NK-92 treated with Interleukin-12 subunit alpha and Interleukin-12 subunit beta, amount 100 ng/mL, for 24 hours (cell line): ENCODE results near the gene TMEM184A.

Experiments
- DNase-seq: peaks from one replicate; lab custom pipeline; 2025; lab: John Stamatoyannopoulos, UW

Gene TMEM184A

DNA sequence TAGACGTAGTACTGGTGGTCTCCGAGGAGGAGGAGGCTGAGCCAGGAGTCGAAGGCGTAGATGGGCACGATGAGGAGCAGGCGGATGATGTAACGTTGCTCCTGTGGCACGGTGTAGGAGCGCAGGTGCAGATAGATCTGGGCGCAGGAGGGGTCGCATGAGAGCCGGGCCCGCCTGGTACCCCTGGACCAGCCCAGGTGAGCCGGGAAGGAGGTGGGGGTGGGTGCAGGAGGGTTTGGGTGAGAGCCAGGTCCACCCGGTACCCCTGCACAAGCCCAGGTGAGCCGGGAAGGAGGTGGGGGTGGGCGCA is 5.2 kb downstream of the TMEM184A start:
- DNase-seq = no peak

DNA sequence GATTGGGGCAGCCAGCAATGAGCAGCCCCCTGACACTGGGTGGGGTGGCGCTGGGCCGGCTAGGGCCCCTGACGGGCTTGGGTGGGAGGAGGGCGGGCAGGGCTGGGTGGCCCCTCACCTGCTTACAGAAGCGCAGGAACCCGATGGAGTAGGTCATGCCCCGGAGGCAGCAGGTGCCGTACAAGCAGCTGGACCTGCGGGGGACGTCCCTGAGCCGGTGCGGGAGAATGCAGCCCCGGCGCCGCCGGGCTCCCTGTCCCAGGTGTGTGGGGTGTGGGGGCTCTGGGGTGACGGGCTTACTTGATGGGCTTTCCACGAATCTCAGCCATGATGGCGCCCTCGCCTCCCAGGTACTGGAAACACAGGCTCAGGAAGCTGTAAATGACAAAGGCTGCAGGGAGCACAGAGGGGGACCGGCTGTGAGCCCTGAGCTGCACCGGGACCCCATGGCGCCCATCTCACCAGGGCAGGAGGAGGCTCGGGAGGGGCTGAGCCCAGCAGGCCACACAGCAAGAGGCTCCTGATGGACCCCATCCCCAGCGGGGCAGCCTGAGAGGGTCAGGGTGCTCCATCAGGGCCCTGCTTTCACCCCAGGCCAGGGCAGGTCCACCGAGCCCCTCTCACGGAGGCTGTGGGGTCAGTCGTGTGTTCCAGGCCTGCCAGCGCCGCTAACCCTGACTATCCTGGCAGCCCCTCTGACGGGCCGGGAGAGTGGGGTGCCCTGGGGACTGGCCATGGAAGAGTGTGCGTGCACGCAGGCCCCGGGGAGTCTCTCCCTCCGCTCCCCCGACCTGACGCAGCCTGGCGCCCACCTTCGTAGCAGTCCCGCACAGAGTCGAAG is 5.8 kb downstream of the TMEM184A start:
- DNase-seq = no peak

DNA sequence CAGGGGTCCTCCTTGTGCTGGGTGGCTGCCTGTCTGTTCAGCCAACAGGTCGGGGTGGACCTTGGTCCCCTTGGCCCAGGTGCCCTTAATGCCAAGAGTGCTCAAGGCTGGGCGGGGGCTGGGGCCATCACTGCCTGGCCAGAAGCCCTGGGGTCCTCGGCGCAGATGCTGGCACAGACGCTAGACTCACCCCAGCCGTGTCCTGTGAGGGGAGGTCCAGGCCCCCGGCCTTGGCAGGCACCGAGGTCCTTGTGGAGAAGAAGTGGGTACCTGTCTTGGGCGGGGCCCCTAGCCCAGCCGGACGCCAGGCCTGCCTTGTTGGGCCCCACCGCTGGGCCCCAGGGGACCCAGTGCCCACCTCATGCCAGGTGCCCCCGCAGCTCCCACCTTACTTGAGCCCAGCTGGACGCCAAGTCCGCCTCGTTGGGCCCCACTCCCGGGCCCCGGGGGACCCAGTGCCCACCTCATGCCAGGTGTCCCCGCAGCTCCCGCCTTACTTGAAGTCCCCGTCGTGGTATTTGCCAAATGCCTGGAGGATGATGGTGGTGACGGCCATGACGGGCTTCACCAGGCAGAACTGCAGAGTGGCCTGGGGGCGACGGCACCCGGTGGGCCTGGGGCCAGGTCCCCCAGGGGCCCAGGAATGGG is 6.5 kb downstream of the TMEM184A start:
- no peak for DNase-seq

DNA sequence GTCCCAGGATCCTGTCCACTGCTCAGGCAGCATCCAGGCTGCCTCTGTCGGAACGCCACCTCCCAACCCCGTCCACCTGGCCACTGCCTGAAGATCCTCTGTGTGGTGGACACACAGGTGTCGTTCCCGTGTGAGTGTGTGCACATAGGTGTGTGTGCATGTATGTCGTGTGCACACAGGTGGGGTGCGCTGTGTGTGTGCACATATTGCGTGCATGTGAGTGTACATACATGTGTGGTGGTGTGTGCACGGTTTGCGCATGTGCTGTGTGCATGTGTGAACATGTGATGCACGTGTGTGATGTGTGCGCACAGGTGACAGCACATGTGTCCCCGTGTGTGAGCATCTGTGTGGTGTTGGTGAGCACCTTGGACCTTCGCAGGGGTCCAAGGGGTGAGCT is 7.1 kb downstream of the TMEM184A start:
- no peak for DNase-seq

DNA sequence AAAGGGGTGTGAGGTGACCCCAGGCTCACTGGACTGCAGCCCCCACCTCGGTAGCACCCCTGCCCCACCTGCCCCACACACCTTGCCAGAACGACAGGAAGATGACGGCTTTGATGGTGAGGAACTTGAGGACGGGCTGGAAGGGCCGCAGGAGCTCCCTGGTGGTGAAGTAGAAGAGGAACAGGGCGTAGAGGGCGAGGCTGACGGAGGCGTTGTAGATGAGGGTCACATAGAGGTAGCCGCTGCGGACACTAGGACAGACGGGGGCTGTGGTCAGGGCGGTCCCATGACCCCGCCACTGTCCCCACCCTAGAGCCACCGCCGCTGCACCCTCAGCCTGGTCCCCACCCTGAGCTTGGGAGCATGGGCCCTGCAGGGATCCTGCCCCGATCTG is 7.6 kb downstream of the TMEM184A start:
- no peak for DNase-seq

DNA sequence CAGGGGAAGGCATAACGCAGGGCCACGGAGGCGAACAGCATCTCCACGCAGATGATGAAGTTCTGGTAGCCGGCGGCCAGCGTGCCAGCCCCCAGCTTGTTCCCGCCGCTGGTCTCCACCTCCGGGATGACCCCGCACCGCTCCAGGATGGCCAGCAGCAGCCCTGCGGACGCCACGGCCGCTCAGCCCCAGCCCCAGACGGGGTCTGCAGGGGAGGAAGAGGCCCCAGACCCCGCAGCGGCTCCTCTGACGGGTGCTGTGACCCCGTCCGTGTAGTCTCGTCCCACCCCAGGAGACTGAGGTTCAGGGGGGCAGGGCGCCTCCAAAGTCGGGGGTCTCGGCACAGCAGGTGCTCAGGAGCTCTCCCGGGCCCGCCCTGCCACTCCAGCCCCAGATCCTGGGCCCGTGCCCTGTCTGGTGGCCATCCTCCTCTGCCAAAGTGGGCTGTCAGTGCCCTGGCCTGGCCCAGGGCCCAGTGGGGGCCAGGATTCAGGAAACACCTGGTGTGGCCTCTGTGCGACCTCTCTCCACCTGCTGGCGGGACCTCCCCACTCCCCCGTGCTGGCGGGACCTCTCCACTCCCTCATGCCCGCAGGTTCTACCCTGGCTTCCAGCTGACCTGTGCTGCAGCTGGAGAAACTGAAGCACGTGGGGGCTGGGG is 8.1 kb downstream of the TMEM184A start:
- no peak for DNase-seq

DNA sequence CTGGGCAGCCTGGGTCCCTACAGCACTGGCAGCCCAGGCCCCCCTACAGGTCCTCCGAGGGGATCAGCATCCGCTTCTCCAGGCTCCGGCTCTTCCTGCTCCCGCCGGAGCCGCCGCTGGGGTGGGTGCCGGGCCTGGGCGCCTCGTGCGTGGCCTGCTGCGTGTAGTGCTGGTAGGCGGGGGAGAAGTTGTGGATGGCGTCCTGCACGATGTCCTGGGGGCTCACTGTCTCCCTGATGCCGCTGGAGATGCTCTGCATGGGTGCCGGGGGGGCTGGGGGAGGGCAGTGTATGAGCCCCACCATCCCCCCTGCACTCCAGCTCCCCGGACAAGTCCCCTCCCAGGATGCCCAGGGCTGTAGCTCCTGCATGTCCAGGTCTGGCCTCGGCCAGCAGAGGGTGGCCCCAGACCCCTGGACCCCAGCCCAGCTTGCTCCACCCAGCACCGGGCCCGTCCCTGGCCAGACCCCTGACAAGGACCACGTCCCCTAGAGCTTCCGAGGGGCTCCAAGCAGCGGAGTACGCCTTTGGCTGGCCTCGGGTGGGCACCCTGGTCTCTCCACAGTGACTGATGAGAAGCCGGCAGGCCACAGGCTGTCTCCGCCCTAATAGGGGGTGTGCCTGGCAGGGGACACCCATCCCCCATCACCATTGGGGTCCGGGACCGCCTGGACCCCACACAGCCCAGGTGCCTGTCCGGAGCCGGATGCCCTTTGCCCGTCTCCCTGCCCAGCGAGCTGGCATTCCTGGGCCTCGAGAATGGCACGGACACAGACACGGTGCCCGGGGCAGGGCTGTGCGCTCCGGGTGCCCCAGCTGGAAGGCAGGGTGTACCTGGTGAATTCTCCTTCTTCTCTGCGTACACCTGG is 8.9 kb downstream of the TMEM184A start:
- DNase-seq = no peak

DNA sequence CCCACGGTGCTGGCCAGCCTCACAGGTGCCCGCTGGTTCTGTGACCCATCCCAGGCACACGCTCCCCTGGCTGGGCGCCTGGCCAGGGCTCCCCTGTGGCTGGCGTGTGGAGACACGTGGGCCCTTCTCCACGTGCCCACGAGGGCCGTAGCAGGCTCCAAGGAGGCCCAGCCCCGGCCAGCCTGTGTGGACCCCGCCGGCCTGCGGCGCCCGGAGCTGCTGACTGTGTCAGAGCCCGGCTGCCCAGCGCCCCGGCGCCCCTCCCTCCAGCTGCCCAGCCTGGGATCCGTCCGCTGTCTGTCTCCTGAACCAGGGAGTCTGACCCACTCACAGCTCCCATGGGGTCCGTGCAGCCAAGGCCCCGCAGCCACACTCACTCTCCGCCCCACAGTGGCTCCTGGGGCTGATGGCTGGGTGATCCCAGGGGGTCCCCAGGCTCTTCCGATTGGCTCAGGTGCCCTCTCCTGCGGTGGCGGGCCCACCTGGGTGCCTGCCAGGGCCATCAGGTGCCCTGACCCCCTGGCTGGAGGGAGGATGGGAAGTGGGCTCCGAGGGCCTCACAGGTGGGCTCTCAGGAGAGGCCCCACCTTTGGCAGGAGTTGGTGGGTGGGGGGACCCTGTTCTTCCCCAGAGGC is 9.6 kb downstream of the TMEM184A start:
- DNase-seq = no peak

DNA sequence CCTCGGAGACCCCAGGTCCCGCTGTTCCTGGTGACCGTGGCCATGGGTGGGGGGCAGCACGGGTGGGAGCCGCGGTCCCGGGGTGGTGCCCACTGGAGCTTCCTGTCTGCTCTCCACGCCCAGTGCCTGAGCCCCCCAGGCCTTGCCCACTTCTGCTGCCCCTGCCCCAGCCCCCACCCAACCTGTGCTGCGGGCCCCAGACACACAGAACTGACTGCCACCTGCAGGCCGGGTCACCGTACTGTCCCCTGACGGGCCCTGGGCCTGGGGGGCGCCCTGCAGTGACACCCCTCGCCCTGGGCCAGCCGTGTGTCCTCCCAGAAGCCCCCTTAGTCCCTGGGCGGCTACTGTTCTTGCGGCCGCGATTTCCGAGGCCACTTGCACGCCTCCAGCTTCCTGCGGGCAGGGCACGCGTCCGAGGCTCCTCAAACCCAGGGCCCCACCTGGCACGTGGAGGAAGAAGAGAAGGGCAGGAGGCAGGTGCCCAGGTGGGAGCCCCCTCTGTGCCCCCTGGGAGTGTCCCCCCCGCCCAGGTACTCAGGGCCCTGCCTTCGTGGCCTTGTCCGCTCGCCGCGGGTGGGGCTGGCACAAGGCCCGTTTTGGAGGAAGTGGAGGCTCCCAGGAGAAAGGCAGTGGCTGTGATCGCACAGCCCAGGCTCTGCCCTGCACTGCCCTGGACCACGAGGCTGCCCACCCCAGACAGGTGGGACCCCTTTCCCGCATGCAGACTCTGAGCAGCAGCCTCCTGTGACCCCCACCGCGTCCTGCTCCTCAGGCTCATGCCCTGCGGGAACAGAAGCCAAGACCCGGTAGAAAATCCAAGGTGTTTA is 10.4 kb downstream of the TMEM184A start:
- DNase-seq = no peak

DNA sequence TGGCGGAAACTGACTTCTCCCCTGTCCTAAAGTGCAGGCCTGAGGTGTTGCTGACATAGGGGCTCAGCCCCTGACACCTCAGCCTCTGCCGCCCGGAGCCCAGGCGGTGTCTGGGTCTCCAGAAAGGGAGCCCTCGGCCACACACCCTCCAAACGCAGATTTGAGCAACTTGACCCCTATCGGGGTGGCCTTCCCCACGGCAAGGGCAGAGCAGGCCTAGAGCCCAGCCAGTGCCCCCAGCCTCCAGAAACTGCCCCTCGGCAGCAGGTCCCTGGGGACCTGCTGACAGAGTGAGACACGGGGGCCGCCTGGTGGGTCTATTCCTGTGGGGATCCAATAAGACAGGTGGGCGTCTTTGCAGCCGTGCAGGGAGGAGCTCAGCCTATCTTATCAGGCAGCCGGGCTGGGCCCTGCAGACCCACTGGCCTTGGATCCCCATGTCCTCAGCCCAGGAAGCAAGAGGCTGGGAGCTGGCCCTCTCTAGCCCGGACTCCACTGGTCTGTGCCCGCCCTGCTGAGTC is 11.0 kb downstream of the TMEM184A start:
- DNase-seq = no peak

DNA sequence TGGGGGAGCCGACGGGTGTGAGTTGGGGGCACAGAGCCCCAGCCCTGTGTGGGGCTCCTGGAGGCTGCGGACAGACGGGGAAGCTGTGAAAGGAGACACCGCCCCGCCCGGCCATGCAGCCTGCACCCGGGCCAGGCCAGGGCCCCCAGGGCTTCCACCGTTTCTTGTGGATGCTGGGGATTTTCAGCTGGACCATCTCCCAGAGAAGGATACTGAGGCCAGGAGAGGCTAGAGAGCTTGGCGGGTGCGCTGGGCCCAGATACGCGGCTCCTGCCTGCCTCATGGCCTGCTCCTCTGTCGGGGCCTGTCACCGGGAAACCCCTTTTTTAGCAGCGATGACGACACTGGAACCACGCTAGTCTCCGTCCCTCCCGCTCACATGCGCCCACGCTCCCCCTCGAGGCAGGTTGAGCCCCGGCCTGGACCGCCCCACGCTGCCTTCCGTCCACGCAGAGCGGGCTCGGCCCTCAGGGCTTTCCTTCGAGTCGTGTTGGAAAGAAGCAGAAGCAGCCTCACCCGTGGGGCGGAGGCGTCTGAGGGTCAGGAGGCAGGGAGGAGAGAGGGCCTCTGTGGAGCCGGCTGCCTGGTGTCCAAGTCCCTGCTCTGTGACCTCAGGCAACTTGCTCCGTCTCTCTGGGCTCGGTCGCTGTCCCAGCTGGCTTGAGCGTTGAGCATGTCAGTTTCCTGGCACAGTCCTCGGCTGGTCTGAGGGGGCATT is 11.7 kb downstream of the TMEM184A start:
- DNase-seq = no peak

DNA sequence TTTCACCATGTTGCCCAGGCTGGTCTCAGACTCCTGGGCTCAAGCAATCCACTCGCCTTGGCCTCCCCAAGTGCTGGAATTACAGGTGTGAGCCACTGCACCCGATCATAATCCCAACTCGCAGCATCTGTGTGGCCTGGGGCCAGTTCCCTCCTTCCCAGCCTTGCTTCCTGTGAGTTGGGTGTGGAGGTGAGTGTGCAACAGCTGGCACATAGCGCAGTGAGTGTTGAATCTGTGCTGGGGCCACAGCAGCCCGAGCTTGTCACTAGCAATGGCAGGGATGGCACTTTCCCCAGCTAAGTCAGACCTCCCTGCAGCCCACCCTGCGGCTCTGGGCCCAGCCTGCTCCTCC is 12.2 kb downstream of the TMEM184A start:
- DNase-seq = no peak

DNA sequence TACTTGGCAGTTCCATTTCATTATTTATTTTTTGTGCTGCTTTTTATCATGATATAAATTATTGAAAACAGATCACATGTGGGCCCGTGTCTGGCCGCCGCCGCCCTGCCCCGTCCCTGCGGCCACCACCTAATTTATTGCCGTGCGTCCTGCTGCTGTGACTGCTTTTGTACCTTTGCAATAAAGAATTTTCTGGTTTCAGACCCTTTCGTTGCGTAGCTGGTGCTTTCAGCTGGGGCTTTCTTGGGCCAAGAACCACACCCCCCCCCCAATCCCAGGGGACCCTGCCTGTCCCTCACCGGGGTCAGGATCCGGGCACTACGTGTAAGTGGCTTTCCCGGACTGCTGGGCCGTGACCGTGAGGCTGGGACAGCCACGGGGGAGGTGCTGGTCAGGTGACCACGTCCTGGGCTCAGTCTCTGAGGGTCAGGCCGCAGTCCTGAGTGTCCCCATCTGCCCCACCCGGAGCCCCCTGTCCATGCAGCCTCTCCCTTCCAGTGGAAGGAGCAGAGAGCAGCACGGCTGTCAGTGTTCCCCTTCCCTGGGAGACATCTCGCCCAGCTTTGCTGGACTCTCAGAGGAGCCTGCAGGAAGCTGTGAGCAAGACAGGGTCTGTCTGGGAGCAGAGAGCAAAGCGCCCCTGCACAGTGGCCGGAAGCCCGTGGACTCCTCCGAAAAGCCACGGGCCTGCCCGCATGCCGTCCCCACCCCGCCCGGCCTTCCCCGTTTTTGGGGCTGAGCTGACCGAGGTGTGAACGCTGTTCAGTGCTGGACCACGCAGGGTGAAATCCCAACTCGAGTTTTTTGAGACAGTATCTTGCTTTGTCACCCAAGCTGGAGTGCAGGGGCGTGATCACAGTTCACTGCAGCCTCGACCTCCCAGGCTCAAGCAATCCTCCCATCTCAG is 12.9 kb downstream of the TMEM184A start:
- no peak for DNase-seq

DNA sequence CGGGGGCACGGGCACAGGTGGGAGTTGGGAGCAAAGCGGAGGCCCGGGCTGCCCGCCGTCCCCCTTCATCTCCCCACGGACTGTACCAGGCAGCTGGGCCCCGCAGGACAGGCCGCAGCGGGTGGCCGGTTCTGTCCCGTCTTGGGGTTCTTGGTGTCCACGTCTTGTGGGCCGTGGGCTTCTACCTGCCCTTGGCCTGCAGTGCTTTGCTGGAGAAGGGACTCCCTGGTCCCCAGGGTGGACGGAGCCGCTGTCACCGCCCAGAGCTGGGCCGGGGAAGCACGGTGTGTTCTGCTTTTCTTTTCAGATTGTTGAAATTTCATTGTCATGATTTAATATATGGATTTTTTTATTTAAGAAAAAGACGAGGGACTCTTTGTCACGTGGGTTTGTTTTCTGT is 13.7 kb downstream of the TMEM184A start:
- no peak for DNase-seq

DNA sequence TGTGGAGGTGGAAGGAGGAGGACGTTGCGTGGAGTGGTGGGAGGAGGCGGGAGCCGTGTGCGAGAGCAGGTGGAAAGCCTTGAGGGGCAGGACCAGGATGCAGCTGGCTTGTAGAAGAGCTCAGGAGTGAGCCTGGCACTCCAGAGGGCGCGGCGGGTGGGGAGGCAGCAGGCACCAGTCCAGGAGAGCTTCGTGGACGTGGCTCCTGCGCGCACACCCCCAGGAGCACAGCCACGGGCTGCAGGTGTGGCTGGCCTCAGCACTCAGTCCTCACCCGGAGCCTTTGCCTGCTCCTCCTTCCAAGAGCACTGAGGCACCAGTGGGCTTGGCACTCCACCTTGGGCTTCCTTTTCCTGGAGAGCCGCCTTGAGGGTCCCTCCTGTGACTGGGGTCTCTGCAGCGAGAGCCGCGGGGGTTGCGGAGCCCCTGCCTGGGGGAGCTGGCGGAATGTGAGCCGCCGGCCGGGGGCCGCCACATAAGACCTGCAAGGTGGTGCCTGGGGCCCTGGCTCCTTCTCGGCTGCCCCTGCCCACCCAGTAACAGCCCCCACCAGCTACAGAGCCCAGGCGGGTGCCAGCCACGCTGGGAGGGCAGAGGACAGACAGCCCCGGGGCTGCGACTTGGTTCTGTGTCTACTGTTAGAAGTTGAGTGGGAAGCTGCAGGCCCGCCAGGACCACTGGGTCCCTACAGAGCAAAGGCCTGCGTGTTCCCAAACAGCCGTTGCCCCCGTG is 14.4 kb downstream of the TMEM184A start:
- no peak for DNase-seq

DNA sequence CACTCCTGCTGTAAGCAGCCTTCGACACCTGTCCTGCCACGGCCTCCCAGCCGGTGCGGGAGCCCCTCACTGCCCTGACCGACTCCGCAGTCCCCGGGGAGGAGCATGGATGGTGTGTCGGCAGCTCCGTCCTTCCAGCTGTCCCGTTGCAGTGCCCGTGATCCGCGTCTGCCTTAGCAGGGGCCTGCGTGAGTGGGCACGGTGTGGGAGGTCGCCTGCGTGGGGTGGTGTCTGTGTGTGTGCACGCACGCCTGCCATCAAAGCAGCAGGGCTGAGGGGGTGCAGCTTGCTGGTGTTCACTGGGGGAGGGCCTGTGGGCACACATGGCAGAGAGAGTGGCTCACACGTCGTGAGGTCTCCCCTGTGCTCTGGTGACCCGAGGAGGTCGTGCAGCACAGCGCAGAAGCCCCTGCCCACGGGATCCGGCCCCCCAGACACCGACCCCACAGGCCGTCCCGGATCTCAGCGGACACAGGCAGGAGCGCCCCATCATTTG is 15.2 kb downstream of the TMEM184A start:
- no peak for DNase-seq

DNA sequence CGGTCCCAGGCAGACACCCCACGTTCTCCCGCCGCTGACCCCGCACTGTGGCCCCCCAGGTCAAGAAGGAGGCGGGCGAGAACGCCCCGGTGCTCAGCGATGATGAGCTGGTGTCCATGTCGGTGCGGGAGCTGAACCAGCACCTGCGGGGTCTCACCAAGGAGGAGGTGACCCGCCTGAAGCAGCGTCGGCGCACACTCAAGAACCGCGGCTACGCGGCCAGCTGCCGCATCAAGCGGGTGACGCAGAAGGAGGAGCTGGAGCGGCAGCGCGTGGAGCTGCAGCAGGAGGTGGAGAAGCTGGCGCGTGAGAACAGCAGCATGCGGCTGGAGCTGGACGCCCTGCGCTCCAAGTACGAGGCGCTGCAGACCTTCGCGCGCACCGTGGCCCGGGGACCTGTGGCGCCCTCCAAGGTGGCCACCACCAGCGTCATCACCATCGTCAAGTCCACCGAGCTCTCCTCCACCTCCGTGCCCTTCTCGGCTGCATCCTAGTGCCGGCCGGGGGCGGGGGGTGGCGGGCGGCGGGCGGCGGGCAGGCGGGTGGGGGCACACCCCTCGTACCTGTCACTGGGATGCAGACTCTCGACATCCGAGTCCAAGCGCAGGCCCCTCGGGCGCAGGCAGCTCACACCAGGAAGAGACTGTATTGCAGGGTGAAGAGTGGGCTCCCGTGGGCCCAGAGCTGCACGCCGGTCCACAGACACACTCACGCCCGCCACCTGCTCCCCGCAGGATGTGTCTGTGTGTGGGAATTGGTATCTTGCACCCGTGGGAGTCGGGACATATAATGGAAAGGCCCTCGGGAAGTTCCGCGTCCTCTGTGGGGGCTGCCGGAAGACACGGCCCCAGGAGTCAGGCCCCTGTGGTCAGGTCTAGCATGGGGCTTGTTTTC is 15.9 kb downstream of the TMEM184A start:
- no peak for DNase-seq
